ENCODE measurements around the gene RPL32.

DNA sequence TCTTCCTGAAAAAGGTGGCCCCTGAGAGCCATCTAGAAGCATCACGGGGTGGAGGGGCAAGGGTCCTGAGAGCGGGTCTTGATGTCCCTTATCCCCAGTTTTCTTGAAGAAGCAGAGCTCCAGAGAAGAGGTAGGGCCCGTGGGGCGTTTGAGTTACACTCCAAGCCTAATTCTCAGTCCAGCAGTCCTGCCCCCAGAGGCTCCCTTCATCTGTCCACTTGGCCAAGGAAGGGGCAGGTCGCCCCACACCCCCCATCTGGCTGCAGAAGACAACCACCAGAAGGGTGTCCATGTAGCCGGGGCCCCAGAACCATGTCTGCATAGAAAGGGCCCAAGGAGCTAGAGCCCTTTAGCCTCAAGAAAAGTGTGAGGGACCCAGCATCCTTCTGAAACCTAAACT lies 25.5 kb upstream of the RPL32 start:
- no peak for TF ChIP-seq ZFX (IDR thresholded peaks at IDR 0.05)
- no peak for TF ChIP-seq JUND (IDR thresholded peaks at IDR 0.05)
- TF ChIP-seq, protein P1, sequence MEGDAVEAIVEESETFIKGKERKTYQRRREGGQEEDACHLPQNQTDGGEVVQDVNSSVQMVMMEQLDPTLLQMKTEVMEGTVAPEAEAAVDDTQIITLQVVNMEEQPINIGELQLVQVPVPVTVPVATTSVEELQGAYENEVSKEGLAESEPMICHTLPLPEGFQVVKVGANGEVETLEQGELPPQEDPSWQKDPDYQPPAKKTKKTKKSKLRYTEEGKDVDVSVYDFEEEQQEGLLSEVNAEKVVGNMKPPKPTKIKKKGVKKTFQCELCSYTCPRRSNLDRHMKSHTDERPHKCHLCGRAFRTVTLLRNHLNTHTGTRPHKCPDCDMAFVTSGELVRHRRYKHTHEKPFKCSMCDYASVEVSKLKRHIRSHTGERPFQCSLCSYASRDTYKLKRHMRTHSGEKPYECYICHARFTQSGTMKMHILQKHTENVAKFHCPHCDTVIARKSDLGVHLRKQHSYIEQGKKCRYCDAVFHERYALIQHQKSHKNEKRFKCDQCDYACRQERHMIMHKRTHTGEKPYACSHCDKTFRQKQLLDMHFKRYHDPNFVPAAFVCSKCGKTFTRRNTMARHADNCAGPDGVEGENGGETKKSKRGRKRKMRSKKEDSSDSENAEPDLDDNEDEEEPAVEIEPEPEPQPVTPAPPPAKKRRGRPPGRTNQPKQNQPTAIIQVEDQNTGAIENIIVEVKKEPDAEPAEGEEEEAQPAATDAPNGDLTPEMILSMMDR (IDR thresholded peaks at IDR 0.05 in 2 of 3, conservative IDR thresholded peaks at IDR 0.05 in 1 of 3; ENCODE audit: borderline replicate concordance in 1 of 3, insufficient read depth in 1 of 3, low read depth in 2 of 3, low read length in 2 of 3) = no peak
- TF ChIP-seq POLR2AphosphoS5 (IDR thresholded peaks at IDR 0.05; ENCODE audit: low read depth, low read length) = no peak
- no peak for TF ChIP-seq CEBPB (IDR thresholded peaks at IDR 0.05; ENCODE audit: low read depth)
- no peak for TF ChIP-seq TCF7L2 (IDR thresholded peaks at IDR 0.05; ENCODE audit: borderline replicate concordance, extremely low read depth, insufficient read depth, insufficient read length)
- TF ChIP-seq, protein P2, sequence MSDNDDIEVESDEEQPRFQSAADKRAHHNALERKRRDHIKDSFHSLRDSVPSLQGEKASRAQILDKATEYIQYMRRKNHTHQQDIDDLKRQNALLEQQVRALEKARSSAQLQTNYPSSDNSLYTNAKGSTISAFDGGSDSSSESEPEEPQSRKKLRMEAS (IDR thresholded peaks at IDR 0.05) = no peak
- no peak for TF ChIP-seq POLR2A (IDR thresholded peaks at IDR 0.05; ENCODE audit: borderline replicate concordance, extremely low read depth, insufficient read depth, insufficient read length)
- TF ChIP-seq, protein P3, sequence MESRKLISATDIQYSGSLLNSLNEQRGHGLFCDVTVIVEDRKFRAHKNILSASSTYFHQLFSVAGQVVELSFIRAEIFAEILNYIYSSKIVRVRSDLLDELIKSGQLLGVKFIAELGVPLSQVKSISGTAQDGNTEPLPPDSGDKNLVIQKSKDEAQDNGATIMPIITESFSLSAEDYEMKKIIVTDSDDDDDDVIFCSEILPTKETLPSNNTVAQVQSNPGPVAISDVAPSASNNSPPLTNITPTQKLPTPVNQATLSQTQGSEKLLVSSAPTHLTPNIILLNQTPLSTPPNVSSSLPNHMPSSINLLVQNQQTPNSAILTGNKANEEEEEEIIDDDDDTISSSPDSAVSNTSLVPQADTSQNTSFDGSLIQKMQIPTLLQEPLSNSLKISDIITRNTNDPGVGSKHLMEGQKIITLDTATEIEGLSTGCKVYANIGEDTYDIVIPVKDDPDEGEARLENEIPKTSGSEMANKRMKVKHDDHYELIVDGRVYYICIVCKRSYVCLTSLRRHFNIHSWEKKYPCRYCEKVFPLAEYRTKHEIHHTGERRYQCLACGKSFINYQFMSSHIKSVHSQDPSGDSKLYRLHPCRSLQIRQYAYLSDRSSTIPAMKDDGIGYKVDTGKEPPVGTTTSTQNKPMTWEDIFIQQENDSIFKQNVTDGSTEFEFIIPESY (IDR thresholded peaks at IDR 0.05; ENCODE audit: extremely low read depth, insufficient replicate concordance, low read length) = no peak
- TF ChIP-seq ZNF274 (IDR thresholded peaks at IDR 0.05; ENCODE audit: low read depth, low read length) = no peak
